ENCODE measurements around the gene TET2.
A peak's percentile ranks its signal among the peaks of the same experiment; 100 is the strongest.

TET2 gene

DNA sequence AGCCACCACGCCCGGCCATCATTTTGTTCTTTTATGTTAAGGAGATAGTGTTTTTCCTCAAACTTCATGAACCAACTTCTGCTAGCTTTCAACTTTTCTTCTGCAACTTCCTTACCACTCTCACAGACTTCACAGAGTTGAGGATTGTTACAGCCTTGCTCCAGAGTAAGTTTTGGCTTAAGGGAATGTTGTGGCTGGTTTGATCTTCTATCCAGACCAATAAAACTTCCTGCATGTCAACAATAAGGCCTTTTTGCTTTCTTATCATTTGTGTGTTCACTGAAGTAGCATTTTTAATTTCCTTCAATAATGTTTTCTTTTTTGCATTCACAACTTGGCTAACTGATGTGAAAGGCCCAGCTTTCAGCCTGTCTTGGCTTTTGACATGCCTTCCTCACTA is 12.7 kb upstream of the TET2 start:
- no peak overlapping the region for H3K27ac ChIP-seq (ENCODE audit: low read length, poor library complexity, severe bottlenecking)
- no peak overlapping the region for H2BK15ac ChIP-seq (ENCODE audit: low read depth, poor library complexity, severe bottlenecking)
- no peak overlapping the region for H4K8ac ChIP-seq (ENCODE audit: low read length)
- no peaks in the 10 kb centered on the region for H3K4me1 ChIP-seq (ENCODE audit: control insufficient read depth, insufficient read depth, low read depth, low read length)
- DNase-seq, result no peak
- H3K36me3 ChIP-seq (ENCODE audit: control insufficient read depth in 1 of 2, insufficient read depth in 2 of 2, low read depth in 1 of 2, low read length in 2 of 2), result no peaks in the 10 kb centered on the region
- H2BK12ac ChIP-seq (ENCODE audit: low read length in 2 of 2), result no peak overlapping the region
- no peak overlapping the region for H3K4ac ChIP-seq (ENCODE audit: low read depth in 1 of 2, low read length in 2 of 2)
- WGBS, result no CpG with 5 or more reads among the region's 2 CpGs
- H3K9ac ChIP-seq (ENCODE audit: low read length), result no peak overlapping the region
- no peak overlapping the region for H2AK5ac ChIP-seq (ENCODE audit: low read length, severe bottlenecking)
- H3K4me3 ChIP-seq (ENCODE audit: insufficient read depth in 1 of 2, low read depth in 1 of 2, low read length in 2 of 2), result no peak overlapping the region
- no peak overlapping the region for H3K23ac ChIP-seq (ENCODE audit: low read length in 2 of 2)
- H4K91ac ChIP-seq (ENCODE audit: low read length), result no peak overlapping the region
- no peak overlapping the region for H3K18ac ChIP-seq (ENCODE audit: low read depth in 1 of 2, low read length in 2 of 2)
- no peaks in the 10 kb centered on the region for H3K79me1 ChIP-seq (replicated peaks; ENCODE audit: low read length, poor library complexity, severe bottlenecking)
- H3K4me2 ChIP-seq (ENCODE audit: low read length, poor library complexity, severe bottlenecking), result no peak overlapping the region
- no peak overlapping the region for H2BK120ac ChIP-seq (ENCODE audit: low read depth, low read length)
- H3K27me3 ChIP-seq (ENCODE audit: control insufficient read depth in 1 of 2, insufficient read depth in 1 of 2, low read length in 2 of 2), result no peaks in the 10 kb centered on the region
- no peak overlapping the region for H2AFZ ChIP-seq (ENCODE audit: low read depth, low read length)
- H3K9me3 ChIP-seq (ENCODE audit: control insufficient read depth, low read length), result no peaks in the 10 kb centered on the region
- H3K14ac ChIP-seq (ENCODE audit: low read length in 2 of 2), result no peak overlapping the region
- no peak overlapping the region for H2BK5ac ChIP-seq (ENCODE audit: low read depth, low read length, poor library complexity, severe bottlenecking)

DNA sequence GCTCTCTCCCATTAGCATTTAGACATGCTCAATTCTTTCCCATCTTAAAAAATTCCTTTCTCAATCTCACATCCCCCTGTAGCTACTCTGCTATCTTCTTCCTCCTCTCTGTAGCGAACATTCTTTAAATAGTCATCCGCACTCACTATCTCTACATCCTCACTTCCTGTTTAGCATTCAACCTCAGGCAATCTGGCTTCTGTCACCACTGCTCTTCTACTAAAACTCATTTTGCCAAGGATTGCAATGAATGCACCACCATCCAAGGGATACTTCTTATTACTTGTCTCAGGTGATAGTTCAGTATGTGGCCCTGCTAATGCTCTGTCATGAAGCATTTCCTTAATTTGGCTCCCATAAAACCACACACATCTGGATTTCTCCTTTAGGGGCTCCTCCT is 10.9 kb upstream of the TET2 start:
- no peak overlapping the region for H4K91ac ChIP-seq (ENCODE audit: low read length)
- H2AFZ ChIP-seq (ENCODE audit: low read depth, low read length), result no peak overlapping the region
- H3K9ac ChIP-seq (ENCODE audit: low read length), result no peak overlapping the region
- H3K18ac ChIP-seq (ENCODE audit: low read depth in 1 of 2, low read length in 2 of 2), result peak overlapping the region in 1 of 2 experiments; percentile 49
- no peaks in the 10 kb centered on the region for H3K79me1 ChIP-seq (replicated peaks; ENCODE audit: low read length, poor library complexity, severe bottlenecking)
- H3K4me2 ChIP-seq (ENCODE audit: low read length, poor library complexity, severe bottlenecking), result no peak overlapping the region
- no peak overlapping the region for H2BK12ac ChIP-seq (ENCODE audit: low read length in 2 of 2)
- no peaks in the 10 kb centered on the region for H3K4me1 ChIP-seq (ENCODE audit: control insufficient read depth, insufficient read depth, low read depth, low read length)
- H3K27ac ChIP-seq (ENCODE audit: low read length, poor library complexity, severe bottlenecking), result no peak overlapping the region
- H3K36me3 ChIP-seq (ENCODE audit: control insufficient read depth in 1 of 2, insufficient read depth in 2 of 2, low read depth in 1 of 2, low read length in 2 of 2), result no peaks in the 10 kb centered on the region
- 34% methylated on average over 2 of the region's 2 CpGs for WGBS
- H2BK15ac ChIP-seq (ENCODE audit: low read depth, poor library complexity, severe bottlenecking), result no peak overlapping the region
- no peak overlapping the region for H2BK5ac ChIP-seq (ENCODE audit: low read depth, low read length, poor library complexity, severe bottlenecking)
- H2BK120ac ChIP-seq (ENCODE audit: low read depth, low read length), result no peak overlapping the region
- H3K4me3 ChIP-seq (ENCODE audit: insufficient read depth in 1 of 2, low read depth in 1 of 2, low read length in 2 of 2), result no peak overlapping the region
- H3K23ac ChIP-seq (ENCODE audit: low read length in 2 of 2), result no peak overlapping the region
- H2AK5ac ChIP-seq (ENCODE audit: low read length, severe bottlenecking), result no peak overlapping the region
- H3K14ac ChIP-seq (ENCODE audit: low read length in 2 of 2), result no peak overlapping the region
- no peak overlapping the region for H4K8ac ChIP-seq (ENCODE audit: low read length)
- peak; percentile 71 for DNase-seq
- H3K27me3 ChIP-seq (ENCODE audit: control insufficient read depth in 1 of 2, insufficient read depth in 1 of 2, low read length in 2 of 2), result no peaks in the 10 kb centered on the region
- H3K4ac ChIP-seq (ENCODE audit: low read depth in 1 of 2, low read length in 2 of 2), result no peak overlapping the region
- H3K9me3 ChIP-seq (ENCODE audit: control insufficient read depth, low read length), result no peaks in the 10 kb centered on the region

DNA sequence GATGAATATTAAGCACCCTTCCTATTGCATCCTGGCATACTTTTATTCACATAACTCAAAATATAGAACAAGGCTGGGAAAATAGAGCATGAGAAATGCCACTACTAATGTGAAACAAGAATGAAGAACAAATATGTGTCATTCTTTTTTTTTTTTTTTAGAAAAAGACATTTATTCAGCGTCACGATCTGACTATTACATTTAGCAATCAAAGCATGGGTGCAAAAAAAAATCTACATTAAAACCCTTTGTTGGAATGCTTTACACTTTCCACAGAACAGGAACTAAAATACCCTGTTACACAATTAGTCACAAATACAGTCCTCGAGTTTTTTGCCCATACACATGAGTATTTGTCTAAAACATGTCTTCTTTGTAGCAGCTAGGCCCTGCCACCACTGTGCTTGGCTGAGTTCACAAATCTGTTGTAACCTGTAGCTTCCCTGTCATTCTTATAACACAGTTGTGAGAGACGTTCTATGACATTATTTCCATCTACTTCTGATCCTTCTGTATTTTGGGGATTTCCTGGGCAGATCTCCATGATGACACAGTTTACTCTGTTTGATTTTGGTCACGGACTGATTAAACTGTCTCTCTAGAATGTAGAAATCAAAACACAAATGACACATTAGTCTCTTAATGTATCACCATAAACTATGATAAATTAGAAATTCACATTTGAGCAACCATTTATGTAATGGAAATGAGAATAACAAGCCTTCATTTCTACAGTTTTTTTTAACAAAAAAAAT is 9.4 kb upstream of the TET2 start:
- Histone ChIP-seq H3K9me3 (ENCODE audit: control insufficient read depth, low read length) (no peaks in the 10 kb centered on the region), H2AFZ (ENCODE audit: low read depth, low read length) (no peak overlapping the region), H4K8ac (ENCODE audit: low read length) (no peak overlapping the region), H3K9ac (ENCODE audit: low read length) (no peak overlapping the region), H3K27ac (ENCODE audit: low read length, poor library complexity, severe bottlenecking) (no peak overlapping the region), H2BK15ac (ENCODE audit: low read depth, poor library complexity, severe bottlenecking) (no peak overlapping the region), H4K91ac (ENCODE audit: low read length) (no peak overlapping the region), H2BK12ac (ENCODE audit: low read length in 2 of 2) (no peak overlapping the region), H3K18ac (ENCODE audit: low read depth in 1 of 2, low read length in 2 of 2) (no peak overlapping the region), H2AK5ac (ENCODE audit: low read length, severe bottlenecking) (no peak overlapping the region), H3K4me2 (ENCODE audit: low read length, poor library complexity, severe bottlenecking) (no peak overlapping the region), H3K23ac (ENCODE audit: low read length in 2 of 2) (no peak overlapping the region), H2BK120ac (ENCODE audit: low read depth, low read length) (no peak overlapping the region), H3K4ac (ENCODE audit: low read depth in 1 of 2, low read length in 2 of 2) (no peak overlapping the region), H3K27me3 (ENCODE audit: control insufficient read depth in 1 of 2, insufficient read depth in 1 of 2, low read length in 2 of 2) (no peaks in the 10 kb centered on the region), H3K14ac (ENCODE audit: low read length in 2 of 2) (no peak overlapping the region), H3K4me1 (ENCODE audit: control insufficient read depth, insufficient read depth, low read depth, low read length) (no peaks in the 10 kb centered on the region), H3K36me3 (ENCODE audit: control insufficient read depth in 1 of 2, insufficient read depth in 2 of 2, low read depth in 1 of 2, low read length in 2 of 2) (no peaks in the 10 kb centered on the region), H3K4me3 (ENCODE audit: insufficient read depth in 1 of 2, low read depth in 1 of 2, low read length in 2 of 2) (no peak overlapping the region), H3K79me1 (replicated peaks; ENCODE audit: low read length, poor library complexity, severe bottlenecking) (no peaks in the 10 kb centered on the region), H2BK5ac (ENCODE audit: low read depth, low read length, poor library complexity, severe bottlenecking) (no peak overlapping the region)
- 93% methylated on average over 3 of the region's 5 CpGs for WGBS
- DNase-seq, result no peak

DNA sequence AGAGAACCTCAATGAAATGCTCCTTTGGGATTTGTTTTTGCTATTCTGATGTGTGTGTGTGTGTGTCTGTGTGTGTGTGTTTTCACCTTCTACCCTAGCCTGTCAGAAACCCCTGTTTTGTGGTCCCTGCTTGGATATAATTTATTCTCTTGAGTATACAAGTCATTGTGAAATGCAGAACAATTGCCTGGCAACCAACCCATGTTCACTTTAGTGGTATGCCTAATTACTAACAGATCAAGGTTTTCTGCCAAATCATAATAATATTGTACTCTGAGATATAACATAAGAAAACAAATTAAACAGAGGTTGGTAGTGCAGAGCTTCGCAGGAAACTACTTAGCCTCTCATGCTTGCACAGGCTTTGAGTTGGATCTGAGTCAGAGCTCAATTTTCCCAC is 7.0 kb upstream of the TET2 start:
- H3K36me3 ChIP-seq (ENCODE audit: control insufficient read depth in 1 of 2, insufficient read depth in 2 of 2, low read depth in 1 of 2, low read length in 2 of 2), result no peaks in the 10 kb centered on the region
- no peak overlapping the region for H2AFZ ChIP-seq (ENCODE audit: low read depth, low read length)
- H3K4ac ChIP-seq (ENCODE audit: low read depth in 1 of 2, low read length in 2 of 2), result no peak overlapping the region
- no peak overlapping the region for H3K23ac ChIP-seq (ENCODE audit: low read length in 2 of 2)
- H3K27me3 ChIP-seq (ENCODE audit: control insufficient read depth in 1 of 2, insufficient read depth in 1 of 2, low read length in 2 of 2), result no peaks in the 10 kb centered on the region
- no peak overlapping the region for H3K18ac ChIP-seq (ENCODE audit: low read depth in 1 of 2, low read length in 2 of 2)
- no peak overlapping the region for H2BK5ac ChIP-seq (ENCODE audit: low read depth, low read length, poor library complexity, severe bottlenecking)
- H3K79me1 ChIP-seq (replicated peaks; ENCODE audit: low read length, poor library complexity, severe bottlenecking), result no peaks in the 10 kb centered on the region
- H2BK12ac ChIP-seq (ENCODE audit: low read length in 2 of 2), result no peak overlapping the region
- no peak overlapping the region for H3K27ac ChIP-seq (ENCODE audit: low read length, poor library complexity, severe bottlenecking)
- no peak overlapping the region for H3K4me3 ChIP-seq (ENCODE audit: insufficient read depth in 1 of 2, low read depth in 1 of 2, low read length in 2 of 2)
- H3K9me3 ChIP-seq (ENCODE audit: control insufficient read depth, low read length), result no peaks in the 10 kb centered on the region
- no peak overlapping the region for H2BK120ac ChIP-seq (ENCODE audit: low read depth, low read length)
- no peak overlapping the region for H3K4me2 ChIP-seq (ENCODE audit: low read length, poor library complexity, severe bottlenecking)
- H3K14ac ChIP-seq (ENCODE audit: low read length in 2 of 2), result no peak overlapping the region
- no peak overlapping the region for H2AK5ac ChIP-seq (ENCODE audit: low read length, severe bottlenecking)
- no peak overlapping the region for H4K8ac ChIP-seq (ENCODE audit: low read length)
- WGBS, result 88% methylated on average over 1 of the region's 1 CpG
- H3K9ac ChIP-seq (ENCODE audit: low read length), result no peak overlapping the region
- no peak for DNase-seq
- H4K91ac ChIP-seq (ENCODE audit: low read length), result no peak overlapping the region
- H2BK15ac ChIP-seq (ENCODE audit: low read depth, poor library complexity, severe bottlenecking), result no peak overlapping the region
- no peaks in the 10 kb centered on the region for H3K4me1 ChIP-seq (ENCODE audit: control insufficient read depth, insufficient read depth, low read depth, low read length)
